Neural cell (in vitro differentiated cells): Measurements from ENCODE around the gene ZBED4.

Experiments
- CTCF ChIP-seq: fragments of 450-650 bp; IDR thresholded peaks from 2 replicates; pipeline ENCODE4 v1.5.1; 2014; ENCODE audit warnings: antibody characterized with exemption, mild to moderate bottlenecking, moderate library complexity; ENCODE audit not compliant: poor library complexity, severe bottlenecking
- EP300 ChIP-seq: fragments of 450-650 bp; conservative IDR thresholded peaks from 2 replicates; pipeline ENCODE4 v1.6.1; 2014; ENCODE audit warnings: antibody characterized with exemption, mild to moderate bottlenecking, moderate library complexity; ENCODE audit not compliant: poor library complexity, severe bottlenecking
- MXI1 ChIP-seq: fragments of 450-650 bp; conservative IDR thresholded peaks from 2 replicates; pipeline ENCODE4 v1.6.1; 2014; ENCODE audit warnings: antibody characterized with exemption, mild to moderate bottlenecking; ENCODE audit not compliant: poor library complexity, severe bottlenecking
- POLR2AphosphoS5 ChIP-seq: IDR thresholded peaks from 2 replicates; pipeline ENCODE4 v1.6.1; 2012

- no peak for TF ChIP-seq EP300
- TF ChIP-seq CTCF: no peak
- TF ChIP-seq POLR2AphosphoS5: no peak
- TF ChIP-seq MXI1: no peak
Measured at GRCh38 chr22:49896201-49896600, 42.6 kb downstream of the ZBED4 start.
